HG03060 (cell line): ENCODE data around the gene PACS1.
"Not testable (repeated sequence)": the region's sequence is repeated elsewhere in the genome, so short reads cannot be mapped to it uniquely, and the experiment has no call there.

Source experiments
- ATAC-seq: cut with Tn5 transposase; IDR thresholded peaks from one replicate; pipeline ENCODE4 v1.9.1; 2021; ENCODE audit warnings: low read depth, moderate number of reproducible peaks; ENCODE audit not compliant: unreplicated experiment

The PACS1 gene

GRCh38 chr11:66239998-66240780 is 170.1 kb downstream of the PACS1 start:
- no peak for ATAC-seq

DNA sequence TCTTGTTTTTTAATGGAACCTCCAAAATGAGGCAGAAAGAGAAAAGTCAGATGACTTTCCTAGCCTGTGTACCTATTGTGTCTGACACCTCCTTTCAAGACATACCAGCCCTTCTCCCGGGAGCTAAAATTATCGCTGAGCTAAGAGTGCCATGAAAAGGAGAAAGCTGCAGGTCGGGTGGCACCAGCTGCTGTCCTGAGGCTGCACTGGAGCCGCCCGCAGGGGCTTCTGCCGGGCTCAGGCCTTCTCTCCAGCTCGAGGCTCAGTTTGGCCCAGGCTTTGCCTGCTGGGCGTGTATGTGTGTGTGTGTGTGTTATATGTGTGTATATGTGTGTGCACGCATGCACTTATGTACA is 170.7 kb downstream of the PACS1 start:
- no peak for ATAC-seq

DNA sequence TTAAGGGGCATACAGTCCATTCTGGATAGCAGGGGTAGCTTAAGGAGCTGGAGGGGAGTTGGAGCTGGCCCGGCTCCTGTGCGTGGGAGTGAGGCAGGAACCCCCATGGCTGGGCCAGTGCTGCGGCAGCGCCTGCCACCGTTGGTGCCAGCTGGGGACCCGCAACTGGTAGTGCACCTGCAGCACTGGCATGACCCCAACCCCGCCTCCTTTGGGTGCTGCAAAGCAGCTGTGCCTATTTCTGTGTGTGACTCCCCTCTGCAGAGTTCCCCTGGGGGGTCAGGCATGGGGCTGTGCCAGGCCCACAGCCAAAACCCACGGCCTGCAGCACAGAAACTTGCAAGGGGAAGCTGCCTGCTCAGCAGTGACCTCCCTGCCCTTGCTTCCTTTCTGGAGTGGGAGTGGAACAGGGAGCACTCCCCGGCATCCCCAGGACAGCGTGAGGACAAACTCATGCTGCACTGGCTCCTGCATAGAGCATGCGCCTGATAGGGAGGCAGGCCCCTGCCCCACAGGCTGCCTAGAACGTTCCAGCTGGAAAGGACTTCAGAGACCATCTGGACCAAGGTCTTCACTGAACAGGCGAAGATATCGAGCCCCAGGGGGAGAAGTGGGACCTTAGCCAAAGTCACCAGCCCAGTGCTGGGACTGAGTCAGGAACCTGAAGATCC is 172.2 kb downstream of the PACS1 start:
- ATAC-seq, result no peak

- ATAC-seq, result no peak
Observed at GRCh38 chr11:66243782-66244535, 173.9 kb downstream of the PACS1 start.

- no peak for ATAC-seq
Observed at GRCh38 chr11:66247295-66247694, 177.2 kb downstream of the PACS1 start.

DNA sequence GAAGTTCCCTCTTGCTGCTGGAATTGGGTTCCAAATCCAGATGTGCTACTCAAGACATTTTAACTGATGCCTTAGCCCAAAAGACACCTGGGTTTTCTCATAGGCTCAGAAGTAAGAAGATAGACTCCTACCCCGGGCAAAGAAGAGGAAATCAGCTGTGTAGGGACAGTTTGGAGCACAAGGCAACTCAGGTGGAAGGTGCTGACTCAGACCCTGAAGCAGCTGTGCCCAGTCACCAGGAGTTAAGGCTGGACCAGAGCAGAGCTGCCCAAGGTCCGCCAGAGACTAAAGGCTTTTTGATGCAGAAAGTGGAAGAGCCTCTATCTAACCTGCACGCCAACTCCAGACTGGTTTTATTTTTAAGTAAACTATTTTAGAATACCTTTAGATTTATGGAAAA is 177.7 kb downstream of the PACS1 start:
- ATAC-seq, result no peak

- ATAC-seq, result no peak
Observed at GRCh38 chr11:66248903-66249302, 178.8 kb downstream of the PACS1 start.

GRCh38 chr11:66251809-66252208 is 181.7 kb downstream of the PACS1 start:
- ATAC-seq, result no peak

- ATAC-seq, result not testable (repeated sequence)
Observed at GRCh38 chr11:66253081-66253480, 183.0 kb downstream of the PACS1 start.

DNA sequence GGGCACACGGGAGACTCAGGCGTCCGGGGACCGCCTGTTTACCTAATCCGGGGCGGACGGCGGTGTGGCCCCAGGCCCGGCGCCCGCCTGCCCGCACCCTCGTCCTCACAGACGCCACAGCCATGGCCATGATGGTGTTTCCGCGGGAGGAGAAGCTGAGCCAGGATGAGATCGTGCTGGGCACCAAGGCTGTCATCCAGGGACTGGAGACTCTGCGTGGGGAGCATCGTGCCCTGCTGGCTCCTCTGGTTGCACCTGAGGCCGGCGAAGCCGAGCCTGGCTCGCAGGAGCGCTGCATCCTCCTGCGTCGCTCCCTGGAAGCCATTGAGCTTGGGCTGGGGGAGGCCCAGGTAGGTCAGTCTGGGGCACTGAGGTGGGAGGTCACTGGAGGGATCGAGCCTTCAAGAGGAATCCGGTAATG is 188.4 kb downstream of the PACS1 start:
- ATAC-seq, result no peak

- ATAC-seq, result no peak
Observed at GRCh38 chr11:66259225-66259624, 189.2 kb downstream of the PACS1 start.

GRCh38 chr11:66259956-66260355 is 189.9 kb downstream of the PACS1 start:
- ATAC-seq, result no peak

DNA sequence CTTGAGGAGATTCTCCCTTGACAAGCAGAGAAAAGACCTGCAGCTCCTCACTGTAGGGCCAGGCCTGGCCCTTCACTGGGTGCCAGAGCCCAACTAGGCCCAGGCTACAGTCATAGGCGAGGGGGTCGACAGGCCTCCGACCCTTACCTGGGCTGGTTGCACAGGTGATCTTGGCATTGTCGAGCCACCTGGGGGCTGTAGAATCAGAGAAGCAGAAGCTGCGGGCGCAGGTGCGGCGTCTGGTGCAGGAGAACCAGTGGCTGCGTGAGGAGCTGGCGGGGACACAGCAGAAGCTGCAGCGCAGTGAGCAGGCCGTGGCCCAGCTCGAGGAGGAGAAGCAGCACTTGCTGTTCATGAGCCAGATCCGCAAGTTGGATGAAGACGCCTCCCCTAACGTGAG is 191.5 kb downstream of the PACS1 start:
- no peak for ATAC-seq

- ATAC-seq, result no peak
Observed at GRCh38 chr11:66262191-66262590, 192.1 kb downstream of the PACS1 start.

DNA sequence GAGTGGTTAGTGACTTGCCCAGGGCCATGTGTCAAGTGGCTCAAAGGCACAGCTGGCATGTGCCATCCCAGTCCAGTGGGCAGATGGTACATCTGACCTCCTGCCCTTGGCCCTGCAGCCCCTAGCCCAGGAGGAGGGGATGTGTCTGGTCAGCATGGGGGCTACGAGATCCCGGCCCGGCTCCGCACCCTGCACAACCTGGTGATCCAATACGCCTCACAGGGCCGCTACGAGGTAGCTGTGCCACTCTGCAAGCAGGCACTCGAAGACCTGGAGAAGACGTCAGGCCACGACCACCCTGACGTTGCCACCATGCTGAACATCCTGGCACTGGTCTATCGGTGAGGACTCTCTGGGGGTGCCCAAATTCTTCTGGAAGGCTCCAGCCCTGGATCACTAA is 192.6 kb downstream of the PACS1 start:
- ATAC-seq, result no peak

GRCh38 chr11:66263231-66263630 is 193.2 kb downstream of the PACS1 start:
- ATAC-seq, result no peak

DNA sequence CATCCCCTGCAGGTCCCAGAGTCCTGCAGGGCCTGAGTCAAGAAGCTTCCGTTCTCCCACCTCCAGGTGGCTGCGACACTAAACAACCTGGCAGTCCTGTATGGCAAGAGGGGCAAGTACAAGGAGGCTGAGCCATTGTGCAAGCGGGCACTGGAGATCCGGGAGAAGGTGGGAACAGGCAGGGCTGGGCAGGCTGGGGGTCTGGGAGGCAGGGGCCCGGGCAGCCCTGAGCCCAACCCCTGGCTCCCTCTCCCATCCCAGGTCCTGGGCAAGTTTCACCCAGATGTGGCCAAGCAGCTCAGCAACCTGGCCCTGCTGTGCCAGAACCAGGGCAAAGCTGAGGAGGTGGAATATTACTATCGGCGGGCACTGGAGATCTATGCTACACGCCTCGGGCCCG is 193.7 kb downstream of the PACS1 start:
- ATAC-seq, result no peak

- ATAC-seq, result no peak
Observed at GRCh38 chr11:66264383-66264782, 194.3 kb downstream of the PACS1 start.

DNA sequence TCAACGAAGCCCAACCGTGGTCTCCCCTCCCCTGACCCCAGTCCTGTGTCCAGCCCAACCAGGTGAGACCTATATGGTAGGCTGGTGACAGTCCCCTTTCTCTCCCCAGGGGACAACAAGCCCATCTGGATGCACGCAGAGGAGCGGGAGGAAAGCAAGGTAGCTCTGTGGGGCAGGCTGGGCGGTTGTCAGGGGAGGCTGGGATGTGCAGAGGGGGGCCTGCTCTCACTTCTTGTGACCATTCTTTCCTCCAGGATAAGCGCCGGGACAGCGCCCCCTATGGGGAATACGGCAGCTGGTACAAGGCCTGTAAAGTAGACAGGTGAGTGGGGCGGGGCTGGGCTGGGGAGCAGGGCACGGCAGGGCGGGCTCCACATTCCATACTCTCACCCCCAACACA is 194.8 kb downstream of the PACS1 start:
- ATAC-seq, result no peak

- ATAC-seq, result no peak
Observed at GRCh38 chr11:66265531-66266377, 195.7 kb downstream of the PACS1 start.
